ENCODE measurements around the gene SNX32. TPM values are rescaled to one million over a fixed set of nuclear protein-coding genes. Genes with fewer than 3 reads are reported as not detected.

The SNX32 gene
- total and polyA plus RNA-seq, 9 of the 15 experiments (the other 6 are each of a cell fraction or from before 2014, with no cell fraction given), result 0.03 TPM; not detected in 7

- TF ChIP-seq REST (IDR thresholded peaks at IDR 0.05; ENCODE audit: borderline replicate concordance) (peak; percentile 74), REST (CRISPR knock-in tag; IDR thresholded peaks at IDR 0.05; ENCODE audit: low read depth) (no peak), ZC3H11A (IDR thresholded peaks at IDR 0.05; ENCODE audit: low read depth, low read length) (no peak), ARID3A (IDR thresholded peaks at IDR 0.05; ENCODE audit: borderline replicate concordance, low read depth, low read length) (no peak), ZNF395 (CRISPR knock-in tag; IDR thresholded peaks at IDR 0.05) (peak; percentile 83), TEAD2 (tag; IDR thresholded peaks at IDR 0.05) (no peak), SAP30 (IDR thresholded peaks at IDR 0.05; ENCODE audit: borderline replicate concordance, insufficient read depth, low read depth, low read length, poor library complexity, severe bottlenecking) (peak; percentile 79), RBBP5 (IDR thresholded peaks at IDR 0.05; ENCODE audit: borderline replicate concordance, insufficient read depth, low read length, poor library complexity, severe bottlenecking) (peak; percentile 52), SIN3A (IDR thresholded peaks at IDR 0.05; ENCODE audit: borderline replicate concordance in 2 of 2, control insufficient read depth in 1 of 2, low read depth in 2 of 2, low read length in 2 of 2) (peak in 1 of 2 experiments; percentile 82; a peak in 2 of 4 replicates), CTCFL (IDR thresholded peaks at IDR 0.05; ENCODE audit: borderline replicate concordance, insufficient read depth, low read depth, low read length, poor library complexity, severe bottlenecking) (peak; percentile 94), RNF2 (IDR thresholded peaks at IDR 0.05) (peak; percentile 86)
Measured at GRCh38 chr11:65860278-65861164, 26.8 kb downstream of the SNX32 start, which contains the start of gene MUS81 (continued).
